Psoas muscle (tissue), 8 donors: ENCODE data around the gene GATM. TPM values are rescaled to one million over a fixed set of nuclear protein-coding genes. Genes with fewer than 3 reads are reported as not detected.

Experiments used
- ATAC-seq, 4 donors: fragments of 200-7000 bp; cut with Tn5 transposase; one replicate each; pipeline ENCODE4 v1.9.1; 2020; ENCODE audit warnings: moderate library complexity in 3 of 4, mild to moderate bottlenecking in 2 of 4
- DNase-seq, 2 donors: peaks; one replicate each; pipeline ENCODE4 v3.0.0-alpha.2; 2020
- H3K27ac ChIP-seq: fragments of 200-600 bp; one replicate; pipeline ENCODE4 v1.8.0; 2022
- H3K27me3 ChIP-seq, 3 donors: fragments of 200-600 bp in 1 of 3; one replicate each; pipeline versions ENCODE4 v1.6.1 to v1.8.0; 2013 to 2022; ENCODE audit warnings: low read length in 2 of 3, mild to moderate bottlenecking in 2 of 3, moderate library complexity in 1 of 3; ENCODE audit not compliant: insufficient read depth in 3 of 3
- H3K36me3 ChIP-seq, 2 donors: fragments of 200-600 bp in 1 of 2; one replicate each; pipeline versions ENCODE4 v1.6.1 to v1.8.0; 2013 to 2022; ENCODE audit warnings: low read depth in 1 of 2, mild to moderate bottlenecking in 1 of 2, moderate library complexity in 1 of 2; ENCODE audit not compliant: insufficient read depth in 1 of 2
- H3K4me1 ChIP-seq: fragments of 200-600 bp; one replicate; pipeline ENCODE4 v1.8.0; 2022
- H3K4me3 ChIP-seq: fragments of 200-600 bp; one replicate; pipeline ENCODE4 v1.8.0; 2022; ENCODE audit warnings: mild to moderate bottlenecking
- H3K9me3 ChIP-seq: fragments of 200-600 bp; one replicate; pipeline ENCODE4 v1.8.0; 2022
- WGBS, 3 donors: extraction: QIAGEN DNeasy Blood & Tissue Kit; methylation state at CpG; one replicate each; pipeline versions ENCODE4 v1.1.6 to v1.1.7; 2013; 5-methylcytosine and 5-hydroxymethylcytosine counted together
- intact Hi-C, 2 donors: fragments of 100-400 bp; cut with DNase I; formaldehyde crosslinking; loops; one replicate each; pipeline versions ENCODE4 v1.11.0 to v1.14.2; 2022
- polyA plus RNA-seq, 3 donors: library from polyadenylated mRNA; stranded (reverse); fragments of 200-250 nt; gene quantifications; one replicate each; pipeline ENCODE4 v1.2.3, GENCODE V29; 2013
- total RNA-seq, 4 donors: library from RNA; stranded (reverse); fragmentation: NEBNext Ultra II Directional in 2 of 4; extraction: Animal tissue kit (Norgen Biotek cat#: 25700) in 2 of 4; gene quantifications; one replicate each; pipeline versions ENCODE4 v1.2.1 to v1.2.4, GENCODE V29; 2021 to 2023
- TF ChIP-seq, protein P1 (sequence below): fragments of 200-600 bp; IDR thresholded peaks from one replicate; pipeline ENCODE4 v1.8.0; 2022; ENCODE audit warnings: antibody characterized with exemption
- donor health status: healthy with polysubstance abuse.
- donor health status: DM: no; HTN: no; CAD: no; lungs with moderate emphysema.
- donor health status: Bipolar disorder and iron deficiency.
- donor health status: healthy.
- donor health status: DM: yes; HTN: yes; CAD: no.
- donor health status: DM: no; HTN: no; CAD: no.
- donor health status: DM: no; HTN: no; CAD: no.
- donor health status: DM: yes; HTN: yes; CAD: no.

GATM gene
- total and polyA plus RNA-seq, 7 donors = 13.1 to 41.3 (median 21.3) TPM

- H3K27me3 ChIP-seq = no peaks in the 10 kb centered on the region
- no peak overlapping the region for H3K27ac ChIP-seq
- no peak for DNase-seq
- no peak for ATAC-seq
- no peak overlapping the region for H3K4me3 ChIP-seq
- no peaks in the 10 kb centered on the region for H3K9me3 ChIP-seq
- no peaks in the 10 kb centered on the region for H3K4me1 ChIP-seq
- 95 to 96% (median 96%) methylated on average over 7 of the region's 7 CpGs for WGBS, 3 donors
- TF ChIP-seq, protein P1, sequence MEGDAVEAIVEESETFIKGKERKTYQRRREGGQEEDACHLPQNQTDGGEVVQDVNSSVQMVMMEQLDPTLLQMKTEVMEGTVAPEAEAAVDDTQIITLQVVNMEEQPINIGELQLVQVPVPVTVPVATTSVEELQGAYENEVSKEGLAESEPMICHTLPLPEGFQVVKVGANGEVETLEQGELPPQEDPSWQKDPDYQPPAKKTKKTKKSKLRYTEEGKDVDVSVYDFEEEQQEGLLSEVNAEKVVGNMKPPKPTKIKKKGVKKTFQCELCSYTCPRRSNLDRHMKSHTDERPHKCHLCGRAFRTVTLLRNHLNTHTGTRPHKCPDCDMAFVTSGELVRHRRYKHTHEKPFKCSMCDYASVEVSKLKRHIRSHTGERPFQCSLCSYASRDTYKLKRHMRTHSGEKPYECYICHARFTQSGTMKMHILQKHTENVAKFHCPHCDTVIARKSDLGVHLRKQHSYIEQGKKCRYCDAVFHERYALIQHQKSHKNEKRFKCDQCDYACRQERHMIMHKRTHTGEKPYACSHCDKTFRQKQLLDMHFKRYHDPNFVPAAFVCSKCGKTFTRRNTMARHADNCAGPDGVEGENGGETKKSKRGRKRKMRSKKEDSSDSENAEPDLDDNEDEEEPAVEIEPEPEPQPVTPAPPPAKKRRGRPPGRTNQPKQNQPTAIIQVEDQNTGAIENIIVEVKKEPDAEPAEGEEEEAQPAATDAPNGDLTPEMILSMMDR = no peak
- peaks cover 7 to 99% of the 10 kb centered on the region in 2 donors for H3K36me3 ChIP-seq
- intact Hi-C loops = no loop called here
Measured at GRCh38 chr15:45417303-45417950, 39.1 kb upstream of the GATM start.

DNA sequence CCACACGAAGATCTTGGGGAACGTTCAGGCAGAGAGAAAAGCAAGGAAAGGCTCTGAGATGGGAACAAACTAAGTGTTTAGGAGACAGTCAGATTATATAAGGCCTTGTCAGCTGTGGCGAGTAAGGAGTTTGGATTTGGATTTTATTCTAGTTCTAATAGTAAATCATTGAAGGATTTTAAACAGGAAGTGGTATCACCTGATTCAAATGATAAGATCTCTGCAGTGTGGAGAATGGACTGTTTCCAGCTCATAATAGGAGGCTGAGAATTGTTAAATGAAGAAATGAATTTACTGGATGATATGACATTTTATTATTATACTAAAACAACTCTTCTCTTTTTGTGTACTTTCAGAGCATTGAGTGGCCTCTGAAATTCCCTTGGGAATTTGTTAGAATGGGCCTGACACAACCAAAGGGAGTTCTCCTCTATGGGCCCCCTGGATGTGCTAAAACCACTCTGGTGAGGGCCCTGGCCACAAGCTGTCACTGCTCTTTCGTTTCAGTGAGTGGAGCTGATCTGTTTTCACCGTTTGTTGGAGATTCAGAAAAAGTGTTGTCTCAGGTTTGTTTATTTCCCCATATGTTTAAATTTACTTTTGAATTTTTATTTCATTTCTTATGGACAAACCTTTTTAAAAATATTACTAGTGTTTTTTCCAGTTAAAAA is 36.0 kb upstream of the GATM start:
- Histone ChIP-seq H3K4me3 (no peak overlapping the region), H3K27ac (no peak overlapping the region), H3K36me3 (peaks cover 6 to 99% of the 10 kb centered on the region in 2 donors), H3K9me3 (no peaks in the 10 kb centered on the region), H3K27me3 (no peaks in the 10 kb centered on the region), H3K4me1 (no peaks in the 10 kb centered on the region)
- ATAC-seq (no peak), DNase-seq (no peak)
- TF ChIP-seq, protein P1 = no peak
- 69 to 75% (median 70%) methylated on average over 5 of the region's 5 CpGs for WGBS, 3 donors
- intact Hi-C loops = no loop called here

- H3K4me3 ChIP-seq = no peak overlapping the region
- no peak overlapping the region for H3K27ac ChIP-seq
- TF ChIP-seq, protein P1 = no peak
- ATAC-seq (no peak), DNase-seq (no peak)
- intact Hi-C loops = no loop called here
- no peaks in the 10 kb centered on the region for H3K9me3 ChIP-seq
- WGBS, 3 donors = 94 to 98% (median 95%) methylated on average over 5 of the region's 5 CpGs
- H3K36me3 ChIP-seq = peaks cover 11 to 97% of the 10 kb centered on the region in 2 donors
- no peaks in the 10 kb centered on the region for H3K27me3 ChIP-seq
- H3K4me1 ChIP-seq = peaks cover 10% of the 10 kb centered on the region
Measured at GRCh38 chr15:45409596-45409995, 31.3 kb upstream of the GATM start.

DNA sequence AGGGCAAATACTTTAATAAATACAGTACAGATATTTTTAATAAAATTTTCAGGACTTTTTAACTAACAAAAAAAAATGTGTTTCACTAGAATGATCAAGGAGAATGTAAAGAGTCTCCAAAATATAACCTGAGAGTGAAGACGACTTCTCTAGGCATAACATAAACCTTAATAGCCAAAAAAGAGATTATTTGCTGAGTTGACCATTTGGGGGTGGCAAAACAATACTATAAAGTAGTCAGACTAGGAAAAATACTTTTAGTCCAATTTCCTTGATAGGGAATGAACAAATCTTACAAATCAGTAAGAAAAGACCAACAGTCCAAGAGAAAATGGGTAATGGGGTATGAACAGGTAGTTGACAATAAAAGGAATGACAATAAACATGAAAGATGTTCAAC is 29.4 kb upstream of the GATM start:
- Histone ChIP-seq H3K4me3 (no peak overlapping the region), H3K4me1 (peaks cover 19% of the 10 kb centered on the region), H3K27ac (no peak overlapping the region), H3K36me3 (peaks cover 8 to 79% of the 10 kb centered on the region in 2 donors), H3K9me3 (no peaks in the 10 kb centered on the region), H3K27me3 (no peaks in the 10 kb centered on the region)
- TF ChIP-seq, protein P1 = no peak
- intact Hi-C loops = no loop called here
- ATAC-seq = no peak
- 86 to 98% (median 88%) methylated on average over 1 of the region's 1 CpG for WGBS, 3 donors
- no peak for DNase-seq
